OCI-LY7 (cell line): ENCODE results near the gene CCDC33. TPM values are rescaled to one million over a fixed set of nuclear protein-coding genes. Genes with fewer than 3 reads are reported as not detected.

ENCODE experiments used
- BruUV-seq: library from RNA; stranded (reverse); fragments of 400-500 nt; replicated peaks from 2 replicates; lab custom pipeline; 2021; lab: Mats Ljungman, UMichigan
- CTCF ChIA-PET: fragments of 300-600 bp; sonication (Branson Sonifier 250); formaldehyde crosslinking; loops from one replicate; lab custom pipeline; 2022; ENCODE audit warnings: antibody characterized with exemption; ENCODE audit not compliant: unreplicated experiment; lab: Charles Lee
- POLR2A ChIA-PET: fragments of 300-600 bp; sonication (Branson Sonifier 250); formaldehyde crosslinking; loops from one replicate; lab custom pipeline; 2022; ENCODE audit warnings: antibody characterized with exemption; lab: Charles Lee
- DNase-seq: peaks from one replicate; pipeline ENCODE4 v3.0.0-alpha.2; 2015; ENCODE audit warnings: low spot score
- H2AFZ ChIP-seq: fragments of 200-600 bp; sonication (generic), shearing (Covaris generic); 2 replicates; pipeline ENCODE4 v1.6.1; 2014; ENCODE audit warnings: mild to moderate bottlenecking, antibody characterized with exemption, low read length, moderate library complexity
- H3K27ac ChIP-seq: fragments of 200-600 bp; sonication (generic); 2 replicates; pipeline ENCODE4 v1.5.1; 2014; ENCODE audit warnings: mixed run types, low read depth, mild to moderate bottlenecking, moderate library complexity, low read length, inconsistent platforms; ENCODE audit not compliant: poor library complexity, severe bottlenecking
- H3K36me3 ChIP-seq: fragments of 200-600 bp; sonication (generic); 2 replicates; pipeline ENCODE4 v1.6.1; 2014; ENCODE audit warnings: mild to moderate bottlenecking, antibody characterized with exemption, low read length, moderate library complexity, mixed read lengths; ENCODE audit not compliant: insufficient read depth
- H3K4me1 ChIP-seq: fragments of 200-600 bp; sonication (generic); 2 replicates; pipeline ENCODE4 v1.5.1; 2014; ENCODE audit warnings: mild to moderate bottlenecking, low read length; ENCODE audit not compliant: insufficient read depth, poor library complexity, severe bottlenecking
- H3K4me2 ChIP-seq: fragments of 200-600 bp; sonication (generic); 2 replicates; pipeline ENCODE4 v1.6.1; 2014; ENCODE audit warnings: mild to moderate bottlenecking, low read length
- H3K4me3 ChIP-seq: fragments of 200-600 bp; sonication (generic); 2 replicates; pipeline ENCODE4 v1.5.1; 2014; ENCODE audit warnings: mild to moderate bottlenecking, low read depth, low read length; ENCODE audit not compliant: poor library complexity, severe bottlenecking
- H3K79me2 ChIP-seq: fragments of 200-600 bp; sonication (generic); 2 replicates; pipeline ENCODE4 v1.6.1; 2016; ENCODE audit warnings: low read depth, mild to moderate bottlenecking, low read length, moderate library complexity, mixed read lengths; ENCODE audit not compliant: insufficient read depth
- H3K9me2 ChIP-seq: fragments of 200-600 bp; sonication (generic); 2 replicates; pipeline ENCODE4 v1.6.1; 2016; ENCODE audit warnings: mild to moderate bottlenecking, low read length, mixed read lengths; ENCODE audit not compliant: insufficient read depth
- H3K9me3 ChIP-seq: fragments of 200-600 bp; sonication (generic); 2 replicates; pipeline ENCODE4 v1.6.1; 2014; ENCODE audit warnings: mild to moderate bottlenecking, mixed run types, low read length, mixed read lengths
- H4K20me1 ChIP-seq: fragments of 200-600 bp; sonication (generic); 2 replicates; pipeline ENCODE4 v1.6.1; 2014; ENCODE audit warnings: mild to moderate bottlenecking, antibody characterized with exemption, low read length, moderate library complexity, mixed read lengths; ENCODE audit not compliant: insufficient read depth
- CTCF ChIP-seq: fragments of 200-600 bp; sonication (generic); conservative IDR thresholded peaks from 2 replicates; pipeline ENCODE4 v1.5.1; 2014; ENCODE audit warnings: mild to moderate bottlenecking, antibody characterized with exemption, low read length, moderate library complexity, mixed read lengths
- EZH2phosphoT487 ChIP-seq: fragments of 200-600 bp; sonication (generic); IDR thresholded peaks from 2 replicates; pipeline ENCODE4 v1.6.1; 2018; ENCODE audit warnings: low read depth, borderline replicate concordance, mild to moderate bottlenecking, mixed run types, antibody characterized with exemption, low read length, moderate library complexity, mixed read lengths
- intact Hi-C: fragments of 100-400 bp; cut with micrococcal nuclease; formaldehyde crosslinking; loops from one replicate; pipeline ENCODE4 v1.10.0; 2022; ENCODE audit not compliant: unreplicated experiment
- total RNA-seq, 2 experiments: library from RNA; depleted of rRNA in 1 of 2; stranded (reverse); fragments of >200 nt in 1 of 2; shearing (Covaris generic) in 1 of 2; gene quantifications; 2 replicates each; pipeline ENCODE4 v1.2.3, GENCODE V29; 2014 to 2022

CCDC33 gene
- total RNA-seq, 2 experiments from 2014 or later = not detected

- H3K9me3 ChIP-seq = no peaks in the 10 kb centered on the region
- H4K20me1 ChIP-seq = no peaks in the 10 kb centered on the region
- H3K4me1 ChIP-seq = no peaks in the 10 kb centered on the region
- POLR2A ChIA-PET = no interaction called here
- H3K9me2 ChIP-seq = no peaks in the 10 kb centered on the region
- no peak overlapping the region for H3K4me2 ChIP-seq
- no TSS peak for BruUV-seq
- H3K79me2 ChIP-seq = no peaks in the 10 kb centered on the region
- H3K4me3 ChIP-seq = no peak overlapping the region
- no peak overlapping the region for H2AFZ ChIP-seq
- intact Hi-C loops = no loop called here
- CTCF ChIA-PET = no interaction called here
- no peak overlapping the region for H3K27ac ChIP-seq
- DNase-seq = no peak
- TF ChIP-seq CTCF = no peak
- no peak for TF ChIP-seq EZH2phosphoT487
- H3K36me3 ChIP-seq = no peaks in the 10 kb centered on the region
Observed at GRCh38 chr15:74201710-74202420, 34.3 kb upstream of the CCDC33 start.

GRCh38 chr15:74202452-74203401, 33.4 kb upstream of the CCDC33 start, which contains the start of gene STRA6:
TSS of gene STRA6 (minus strand) at chr15:74202787. CDS start at chr15:74202267, 520 bp downstream.
- no peak for DNase-seq
- H4K20me1 ChIP-seq = no peaks in the 10 kb centered on the region
- no TSS peak for BruUV-seq
- ChIA-PET POLR2A (no interaction called here), CTCF (no interaction called here)
- H3K9me2 ChIP-seq = no peaks in the 10 kb centered on the region
- no peak within 1 kb of the TSS for H2AFZ ChIP-seq
- no peak for TF ChIP-seq CTCF
- no peak for TF ChIP-seq EZH2phosphoT487
- H3K4me1 ChIP-seq = no peaks in the 10 kb centered on the region
- no peak within 1 kb of the TSS for H3K4me3 ChIP-seq
- no peaks in the 10 kb centered on the region for H3K79me2 ChIP-seq
- no peaks in the 10 kb centered on the region for H3K36me3 ChIP-seq
- no peaks in the 10 kb centered on the region for H3K9me3 ChIP-seq
- H3K4me2 ChIP-seq = no peak within 1 kb of the TSS
- no peak within 1 kb of the TSS for H3K27ac ChIP-seq
- intact Hi-C loops = no loop called here
